Measurements from ENCODE around the gene C1orf232.

- TF ChIP-seq CTCF (conservative IDR thresholded peaks at IDR 0.05; ENCODE audit: low read depth, low read length) (no peak), EZH2 (IDR thresholded peaks at IDR 0.05; ENCODE audit: borderline replicate concordance, low read depth, low read length, poor library complexity, severe bottlenecking) (no peak)
Measured at GRCh38 chr1:26184883-26185282, 16.1 kb upstream of the C1orf232 start.

Data from A673 (cell line).